8988T (cell line): ENCODE results near the gene AKR1B1.
"Not testable (repeated sequence)": the region's sequence is repeated elsewhere in the genome, so short reads cannot be mapped to it uniquely, and the experiment has no call there.

Experiments
- DNase-seq: peaks from one replicate; pipeline ENCODE4 v3.0.0; 2011

The AKR1B1 gene

GRCh38 chr7:134458806-134459698 is at the start of gene AKR1B1:
TSS of gene AKR1B1 (minus strand) at chr7:134459100. CDS start at chr7:134459062, 38 bp downstream.
- peak; percentile 79 for DNase-seq

GRCh38 chr7:134505856-134506255 is 47.0 kb upstream of the AKR1B1 start:
- DNase-seq: no peak

- DNase-seq: no peak
Observed at GRCh38 chr7:134504660-134505164, 45.8 kb upstream of the AKR1B1 start.

GRCh38 chr7:134502463-134503371 is 43.8 kb upstream of the AKR1B1 start:
- DNase-seq: no peak

- no peak for DNase-seq
Observed at GRCh38 chr7:134500982-134501381, 42.1 kb upstream of the AKR1B1 start.

GRCh38 chr7:134500406-134500805 is 41.5 kb upstream of the AKR1B1 start:
- DNase-seq: no peak

- no peak for DNase-seq
Observed at GRCh38 chr7:134495546-134495945, 36.6 kb upstream of the AKR1B1 start.

- DNase-seq: no peak
Observed at GRCh38 chr7:134493091-134493490, 34.2 kb upstream of the AKR1B1 start.

GRCh38 chr7:134487721-134488120 is 28.8 kb upstream of the AKR1B1 start:
- not testable (repeated sequence) for DNase-seq

GRCh38 chr7:134485203-134485602 is 26.3 kb upstream of the AKR1B1 start:
- no peak for DNase-seq

GRCh38 chr7:134483296-134483695 is 24.4 kb upstream of the AKR1B1 start:
- no peak for DNase-seq

- no peak for DNase-seq
Observed at GRCh38 chr7:134482858-134483257, 24.0 kb upstream of the AKR1B1 start.

GRCh38 chr7:134481167-134481566 is 22.3 kb upstream of the AKR1B1 start:
- no peak for DNase-seq

- peak; percentile 18 for DNase-seq
Observed at GRCh38 chr7:134480730-134481129, 21.8 kb upstream of the AKR1B1 start.

GRCh38 chr7:134480202-134480601 is 21.3 kb upstream of the AKR1B1 start:
- no peak for DNase-seq

GRCh38 chr7:134478707-134479106 is 19.8 kb upstream of the AKR1B1 start:
- DNase-seq: no peak

- no peak for DNase-seq
Observed at GRCh38 chr7:134477954-134478353, 19.1 kb upstream of the AKR1B1 start.

GRCh38 chr7:134476044-134476443 is 17.1 kb upstream of the AKR1B1 start:
- no peak for DNase-seq

- no peak for DNase-seq
Observed at GRCh38 chr7:134474828-134475227, 15.9 kb upstream of the AKR1B1 start.

GRCh38 chr7:134473861-134474291 is 15.0 kb upstream of the AKR1B1 start:
- no peak for DNase-seq

GRCh38 chr7:134472572-134473244 is 13.8 kb upstream of the AKR1B1 start:
- no peak for DNase-seq

- DNase-seq: no peak
Observed at GRCh38 chr7:134470864-134471263, 12.0 kb upstream of the AKR1B1 start.

GRCh38 chr7:134469622-134470021 is 10.7 kb upstream of the AKR1B1 start:
- no peak for DNase-seq
